ENCODE data around the gene SYTL2. TPM values are rescaled to one million over a fixed set of nuclear protein-coding genes. Genes with fewer than 3 reads are reported as not detected.
"Not testable (repeated sequence)": the region's sequence is repeated elsewhere in the genome, so short reads cannot be mapped to it uniquely, and the experiment has no call there.

Gene SYTL2
- total RNA-seq, 1 donor from 2014 or later: 181 TPM

DNA sequence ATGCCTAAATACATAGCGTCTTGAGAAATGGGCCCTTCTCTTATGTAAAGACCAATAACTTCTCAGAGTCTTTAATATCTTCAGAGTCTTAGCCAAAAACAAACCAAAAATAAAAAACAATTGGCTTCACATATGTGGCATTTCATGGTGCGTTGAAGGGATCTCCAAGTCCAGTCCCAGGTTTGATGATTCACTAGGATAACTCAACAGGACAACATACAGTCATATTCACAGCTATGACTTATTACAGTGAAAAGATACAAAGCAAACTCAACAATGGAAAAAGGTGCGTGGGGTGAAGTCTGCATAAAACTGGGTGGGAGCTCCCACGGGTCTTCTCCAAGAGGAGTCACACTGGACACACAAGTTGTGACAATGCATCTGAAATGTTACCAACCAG lies 12.6 kb downstream of the SYTL2 start:
- no peak for DNase-seq (ENCODE audit: low read depth)

- no peak for DNase-seq (ENCODE audit: low read depth)
Observed at GRCh38 chr11:85795712-85796487, 15.0 kb downstream of the SYTL2 start.

- peak; percentile 41 for DNase-seq (ENCODE audit: low read depth)
Observed at GRCh38 chr11:85791409-85791990, 19.4 kb downstream of the SYTL2 start.

- peak; percentile 90 for DNase-seq (ENCODE audit: low read depth)
Observed at GRCh38 chr11:85787809-85788760, 22.9 kb downstream of the SYTL2 start.

GRCh38 chr11:85787168-85787567 lies 23.8 kb downstream of the SYTL2 start:
- DNase-seq (ENCODE audit: low read depth): no peak

DNA sequence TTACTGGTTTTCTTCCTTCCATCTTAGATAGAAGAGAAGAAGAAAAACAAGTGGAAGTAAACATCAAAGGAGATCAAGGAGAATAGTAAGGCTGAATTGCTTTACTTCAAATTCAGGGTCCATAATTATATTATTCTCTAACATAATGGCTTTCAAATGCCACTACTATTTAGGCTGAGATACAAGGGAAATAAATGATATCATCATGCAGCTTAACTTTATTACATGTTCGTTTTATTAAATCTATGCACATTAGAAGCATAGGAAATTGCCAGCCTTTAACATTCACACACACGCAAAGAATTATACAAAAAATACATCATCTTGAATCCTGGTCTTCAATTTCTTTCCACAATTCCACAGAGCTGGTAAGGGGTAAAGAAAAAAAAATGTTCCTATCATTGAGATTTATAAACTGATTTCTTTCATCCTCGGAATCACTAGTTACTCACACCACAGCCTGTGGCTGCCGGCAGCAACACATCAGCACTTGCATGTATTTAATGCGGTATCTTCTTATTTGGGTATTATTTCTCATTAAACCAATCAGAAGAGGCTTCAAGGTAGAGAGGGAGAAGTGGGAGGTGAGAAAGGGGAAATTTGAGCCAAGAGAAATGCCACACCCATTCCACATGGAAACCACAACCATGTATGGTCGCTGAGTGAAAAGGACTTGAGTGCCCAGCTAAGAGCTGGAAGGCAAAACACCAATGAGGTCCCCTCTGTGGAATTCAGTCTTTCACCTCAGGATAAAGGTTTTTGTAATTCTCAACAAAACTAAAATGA lies 26.3 kb downstream of the SYTL2 start:
- DNase-seq (ENCODE audit: low read depth): no peak

GRCh38 chr11:85783758-85784157 lies 27.2 kb downstream of the SYTL2 start:
- no peak for DNase-seq (ENCODE audit: low read depth)

DNA sequence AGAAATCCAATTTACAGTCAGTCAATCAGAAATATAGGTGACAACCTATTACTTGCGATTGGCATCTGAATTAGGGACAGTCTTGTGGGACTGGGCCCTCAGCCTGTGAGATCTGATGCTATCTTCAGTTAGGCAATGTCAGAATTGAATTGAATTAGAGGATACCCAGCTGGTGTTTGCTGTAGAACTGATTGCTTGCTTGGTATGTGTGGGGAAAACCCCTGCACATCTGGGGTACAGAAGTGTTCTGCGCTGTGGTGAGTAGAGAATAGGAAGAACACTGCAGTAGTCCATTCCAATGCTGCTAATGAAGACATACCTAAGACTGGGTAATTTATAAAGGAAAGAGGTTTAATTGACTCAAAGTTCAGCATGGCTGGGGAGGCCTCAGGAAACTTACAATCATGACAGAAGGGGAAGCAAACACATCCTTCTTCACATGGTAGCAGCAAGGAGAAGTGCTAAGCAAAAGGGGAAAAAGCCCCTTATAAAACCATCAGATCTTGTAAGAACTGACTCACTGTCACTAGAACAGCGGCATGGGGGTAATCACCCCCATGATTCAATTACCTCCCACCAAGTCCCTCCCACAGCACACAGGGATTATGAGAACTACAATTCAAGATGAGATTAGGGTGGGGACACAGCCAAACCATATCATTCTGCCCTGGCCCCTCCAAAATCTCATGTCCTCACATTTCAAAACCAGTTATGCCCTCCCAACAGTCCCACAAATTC lies 30.0 kb downstream of the SYTL2 start:
- not testable (repeated sequence) for DNase-seq (ENCODE audit: low read depth)

GRCh38 chr11:85779956-85780640 lies 30.8 kb downstream of the SYTL2 start:
- no peak for DNase-seq (ENCODE audit: low read depth)

DNA sequence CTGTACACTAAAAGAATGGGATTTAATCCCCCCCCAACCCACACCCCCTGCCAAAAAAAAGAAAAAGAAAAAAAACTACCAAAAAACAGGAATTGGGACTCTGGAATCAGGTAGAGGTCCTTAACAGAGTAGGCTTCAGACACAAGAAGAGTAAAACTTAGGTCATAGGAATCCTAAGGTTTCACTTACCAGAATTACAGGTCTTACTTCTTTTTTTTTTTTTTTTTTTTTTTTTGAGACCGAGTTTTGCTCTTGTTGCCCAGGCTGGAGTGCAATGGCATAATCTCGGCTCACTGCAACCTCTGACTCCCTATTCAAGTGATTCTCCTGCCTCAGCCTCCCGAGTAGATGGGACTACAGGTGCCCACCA lies 33.4 kb downstream of the SYTL2 start:
- not testable (repeated sequence) for DNase-seq (ENCODE audit: low read depth)

- DNase-seq (ENCODE audit: low read depth): no peak
Observed at GRCh38 chr11:85776951-85777602, 33.9 kb downstream of the SYTL2 start.

- no peak for DNase-seq (ENCODE audit: low read depth)
Observed at GRCh38 chr11:85774256-85775101, 36.5 kb downstream of the SYTL2 start.

DNA sequence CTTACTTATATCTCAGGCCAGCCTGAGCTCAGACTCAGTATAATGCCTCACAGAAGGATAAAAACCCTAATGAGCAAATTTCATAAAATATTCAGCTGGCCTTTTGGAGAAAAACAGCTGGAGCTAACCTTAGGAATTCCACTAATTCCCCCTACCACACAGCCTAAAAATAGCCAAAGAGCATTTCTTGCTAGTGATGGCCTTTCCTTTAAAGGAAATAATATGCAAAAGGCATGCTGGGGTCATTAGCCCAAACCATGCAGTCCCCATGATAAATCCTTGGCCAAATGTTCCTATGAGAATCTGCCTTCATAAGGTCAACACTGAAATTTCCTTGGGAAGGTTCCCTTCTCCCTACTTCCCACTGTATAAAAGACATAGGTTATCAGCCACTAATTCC lies 38.2 kb downstream of the SYTL2 start:
- peak; percentile 93 for DNase-seq (ENCODE audit: low read depth)

DNA sequence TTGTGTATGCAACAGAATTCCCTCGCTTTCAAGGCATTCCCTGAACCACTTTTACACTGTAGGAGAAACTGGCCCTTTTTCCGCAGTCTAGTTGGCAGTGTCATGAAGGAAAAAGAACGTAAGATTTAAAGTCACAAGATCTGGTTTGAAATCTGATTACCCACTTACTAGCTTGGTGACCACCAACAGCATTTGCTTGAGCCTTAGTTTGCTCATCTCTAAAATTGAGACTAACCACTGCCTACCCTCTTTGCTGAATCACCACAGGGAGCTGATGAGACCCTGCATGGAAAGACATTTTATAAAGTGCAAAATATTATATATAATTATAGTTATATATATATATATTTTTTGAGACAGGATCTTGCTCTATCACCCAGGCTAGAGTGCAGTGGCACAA lies 39.4 kb downstream of the SYTL2 start:
- peak; percentile 56 for DNase-seq (ENCODE audit: low read depth)

GRCh38 chr11:85769771-85770170 lies 41.2 kb downstream of the SYTL2 start:
- DNase-seq (ENCODE audit: low read depth): no peak

- DNase-seq (ENCODE audit: low read depth): no peak
Observed at GRCh38 chr11:85768473-85769146, 42.3 kb downstream of the SYTL2 start.

GRCh38 chr11:85767246-85767945 lies 43.5 kb downstream of the SYTL2 start:
- no peak for DNase-seq (ENCODE audit: low read depth)

Measured in myocyte (in vitro differentiated cells).